B cell (primary cell): Measurements from ENCODE around the gene CDYL.

Experiments
- EZH2 ChIP-seq: IDR thresholded peaks from 2 replicates; pipeline ENCODE4 v1.6.1; 2012; ENCODE audit warnings: borderline replicate concordance, low read depth, mild to moderate bottlenecking, moderate library complexity, low read length; ENCODE audit not compliant: insufficient read depth, poor library complexity, severe bottlenecking
- TF ChIP-seq, protein P1 (sequence below): fragments of 200-600 bp; IDR thresholded peaks from one replicate; pipeline ENCODE4 v1.8.0; 2022; ENCODE audit warnings: antibody characterized with exemption, mild to moderate bottlenecking

DNA sequence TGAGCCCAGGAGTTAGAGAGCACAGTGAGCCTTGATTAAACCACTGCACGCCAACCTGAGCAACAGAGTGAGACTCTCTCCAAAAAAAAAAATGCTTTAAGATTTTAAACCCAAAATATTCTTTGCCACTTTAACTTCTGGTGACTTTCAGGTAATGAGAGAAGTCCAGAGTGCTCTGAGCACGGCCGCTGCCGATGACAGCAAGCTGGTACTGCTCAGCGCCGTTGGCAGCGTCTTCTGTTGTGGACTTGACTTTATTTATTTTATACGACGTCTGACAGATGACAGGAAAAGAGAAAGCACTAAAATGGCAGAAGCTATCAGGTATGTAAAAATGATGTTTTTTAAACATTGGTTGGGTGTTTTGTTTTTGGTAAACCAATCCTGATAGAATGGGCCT lies 161.2 kb downstream of the CDYL start:
- TF ChIP-seq, protein P1, sequence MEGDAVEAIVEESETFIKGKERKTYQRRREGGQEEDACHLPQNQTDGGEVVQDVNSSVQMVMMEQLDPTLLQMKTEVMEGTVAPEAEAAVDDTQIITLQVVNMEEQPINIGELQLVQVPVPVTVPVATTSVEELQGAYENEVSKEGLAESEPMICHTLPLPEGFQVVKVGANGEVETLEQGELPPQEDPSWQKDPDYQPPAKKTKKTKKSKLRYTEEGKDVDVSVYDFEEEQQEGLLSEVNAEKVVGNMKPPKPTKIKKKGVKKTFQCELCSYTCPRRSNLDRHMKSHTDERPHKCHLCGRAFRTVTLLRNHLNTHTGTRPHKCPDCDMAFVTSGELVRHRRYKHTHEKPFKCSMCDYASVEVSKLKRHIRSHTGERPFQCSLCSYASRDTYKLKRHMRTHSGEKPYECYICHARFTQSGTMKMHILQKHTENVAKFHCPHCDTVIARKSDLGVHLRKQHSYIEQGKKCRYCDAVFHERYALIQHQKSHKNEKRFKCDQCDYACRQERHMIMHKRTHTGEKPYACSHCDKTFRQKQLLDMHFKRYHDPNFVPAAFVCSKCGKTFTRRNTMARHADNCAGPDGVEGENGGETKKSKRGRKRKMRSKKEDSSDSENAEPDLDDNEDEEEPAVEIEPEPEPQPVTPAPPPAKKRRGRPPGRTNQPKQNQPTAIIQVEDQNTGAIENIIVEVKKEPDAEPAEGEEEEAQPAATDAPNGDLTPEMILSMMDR, result no peak
- no peak for TF ChIP-seq EZH2
